T follicular helper cell (primary cell): ENCODE measurements around the gene ZBTB42.

ENCODE experiments used
- DNase-seq: peaks from one replicate; pipeline ENCODE4 v3.0.0-alpha.2; 2020; ENCODE audit warnings: low read depth

The ZBTB42 gene

GRCh38 chr14:104782808-104783139 lies 18.1 kb upstream of the ZBTB42 start:
- no peak for DNase-seq

GRCh38 chr14:104783484-104784217 lies 17.2 kb upstream of the ZBTB42 start:
- no peak for DNase-seq

- DNase-seq = no peak
Measured at GRCh38 chr14:104784218-104784568, 16.7 kb upstream of the ZBTB42 start.

DNA sequence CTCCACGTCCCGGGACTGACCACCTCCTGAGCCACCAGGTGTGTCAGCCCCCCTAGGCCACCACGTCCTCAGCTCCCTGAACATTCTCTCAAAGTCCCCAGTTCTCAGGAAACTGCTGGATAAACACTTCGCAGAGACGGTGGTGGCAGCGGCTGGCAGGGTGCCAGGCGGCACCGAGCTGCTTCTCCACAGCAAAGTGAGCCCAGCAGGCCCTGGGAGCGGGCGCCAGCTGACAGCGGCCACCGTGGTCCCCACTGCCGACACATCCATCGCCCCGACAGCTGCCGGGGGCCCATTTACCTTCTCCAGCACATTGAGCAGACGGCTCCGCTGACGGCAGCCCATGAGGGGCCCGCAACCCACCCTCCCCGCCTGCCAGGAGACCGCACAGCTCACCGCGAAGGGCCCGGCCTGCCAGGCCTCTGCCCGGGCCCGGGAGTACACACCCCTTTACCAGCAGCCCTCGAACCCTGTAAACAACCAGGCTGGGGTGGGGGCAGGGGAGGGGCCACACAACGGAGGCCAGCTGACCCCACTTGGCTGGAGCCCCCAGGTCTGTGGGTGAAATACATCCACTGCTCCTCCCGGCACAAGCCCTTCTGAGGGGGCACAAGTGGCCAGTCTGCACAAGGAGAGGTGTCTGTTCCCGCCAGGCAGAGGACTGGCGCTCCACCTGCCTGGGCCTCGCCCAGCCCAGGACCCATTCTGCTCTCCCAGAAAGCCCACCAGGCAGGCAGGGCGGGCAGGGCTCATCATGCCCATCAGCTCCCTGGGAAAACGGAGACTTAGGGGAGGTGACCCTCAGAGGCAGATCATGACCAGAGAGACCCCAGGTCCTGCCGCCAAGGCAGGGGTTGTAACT lies 15.8 kb upstream of the ZBTB42 start:
- no peak for DNase-seq

DNA sequence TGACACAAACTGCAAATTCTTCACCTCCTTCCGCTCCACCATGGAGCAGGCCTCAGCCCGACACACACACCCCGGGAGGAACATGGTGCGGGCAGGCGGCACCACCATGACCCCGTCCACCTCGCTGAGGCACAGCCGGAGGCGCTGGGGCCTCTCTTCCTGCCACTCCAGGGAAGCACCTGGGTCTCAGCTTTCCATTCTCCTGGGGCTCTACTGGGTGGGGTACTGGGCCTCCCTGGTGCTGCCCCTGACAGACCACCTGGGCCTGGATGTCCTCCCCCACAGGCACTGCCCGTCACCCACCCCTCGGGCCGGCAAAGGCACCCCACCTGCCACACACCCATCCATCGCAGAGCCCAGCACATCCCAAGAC lies 15.2 kb upstream of the ZBTB42 start:
- DNase-seq = no peak

DNA sequence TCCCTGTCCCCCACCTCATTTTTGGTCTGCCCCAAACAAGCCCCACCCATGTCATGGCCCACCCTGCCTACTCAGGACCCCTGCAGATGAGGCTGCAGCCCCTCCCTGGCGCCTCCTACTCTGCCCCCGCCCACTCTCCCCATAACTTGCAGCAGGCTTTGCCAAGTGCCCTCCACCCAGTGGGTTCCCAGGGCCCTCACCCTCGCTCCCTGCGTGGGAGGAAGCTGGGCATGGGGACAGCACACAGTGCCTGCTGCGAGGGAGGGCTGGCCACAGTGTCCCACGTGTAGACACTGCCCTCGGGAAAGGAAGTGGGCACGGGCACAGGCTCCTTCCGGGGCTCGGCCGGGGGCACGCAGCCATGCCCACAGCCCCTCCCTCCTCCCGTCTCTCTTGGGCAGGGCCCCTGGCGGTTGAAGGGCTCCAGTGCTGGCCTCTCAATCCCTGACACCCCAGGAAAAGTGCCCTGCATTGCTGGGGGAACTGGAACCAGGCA lies 14.8 kb upstream of the ZBTB42 start:
- DNase-seq = no peak

DNA sequence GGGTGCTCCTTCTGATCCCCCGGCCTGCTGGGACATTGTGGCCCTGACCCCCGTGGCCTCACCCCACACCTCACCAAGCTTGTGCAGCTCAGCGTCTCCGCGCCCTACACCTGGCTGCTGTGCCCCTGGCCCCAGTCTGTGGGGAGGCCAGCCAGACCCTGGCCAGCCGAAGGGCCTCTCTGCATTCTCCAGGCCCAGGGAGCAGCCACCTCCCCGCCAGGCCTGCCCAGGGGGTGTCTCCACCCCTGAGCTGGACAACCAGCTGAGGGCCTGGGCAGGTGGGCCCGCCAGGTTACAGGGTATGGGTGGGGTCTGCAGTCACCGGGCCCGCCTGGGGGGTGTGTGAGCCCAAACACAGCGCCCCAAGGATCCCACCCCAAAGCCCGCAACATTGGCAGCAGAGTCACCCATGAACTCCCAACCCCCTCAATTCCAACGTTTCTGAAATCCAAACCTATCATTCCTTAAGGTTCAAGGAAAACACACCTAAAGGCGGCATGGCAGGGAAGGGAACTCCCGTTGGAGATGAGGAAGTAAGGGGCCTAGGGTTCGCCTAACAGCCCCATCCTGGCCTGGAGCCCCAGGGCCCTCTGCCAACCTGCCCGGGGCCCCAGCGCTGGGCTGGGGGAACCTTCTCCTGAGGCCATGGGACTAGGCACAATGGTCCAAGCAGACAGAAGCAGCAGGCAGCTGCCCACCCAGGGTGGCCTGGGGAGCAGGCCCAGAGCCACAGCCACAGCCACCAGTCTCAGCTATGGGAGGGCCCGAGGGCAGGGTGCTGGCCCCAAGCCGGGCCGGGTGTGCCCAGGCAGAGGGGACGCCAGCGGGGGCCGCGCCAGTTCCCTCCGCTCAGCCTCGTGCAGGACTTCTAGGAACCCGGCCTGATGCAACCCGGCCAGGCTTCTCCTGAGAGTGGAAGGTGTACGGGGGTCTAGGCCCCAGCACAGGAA lies 13.9 kb upstream of the ZBTB42 start:
- DNase-seq = no peak

- no peak for DNase-seq
Measured at GRCh38 chr14:104787736-104788135, 13.2 kb upstream of the ZBTB42 start.

GRCh38 chr14:104788161-104788818 lies 12.6 kb upstream of the ZBTB42 start:
- DNase-seq = no peak

DNA sequence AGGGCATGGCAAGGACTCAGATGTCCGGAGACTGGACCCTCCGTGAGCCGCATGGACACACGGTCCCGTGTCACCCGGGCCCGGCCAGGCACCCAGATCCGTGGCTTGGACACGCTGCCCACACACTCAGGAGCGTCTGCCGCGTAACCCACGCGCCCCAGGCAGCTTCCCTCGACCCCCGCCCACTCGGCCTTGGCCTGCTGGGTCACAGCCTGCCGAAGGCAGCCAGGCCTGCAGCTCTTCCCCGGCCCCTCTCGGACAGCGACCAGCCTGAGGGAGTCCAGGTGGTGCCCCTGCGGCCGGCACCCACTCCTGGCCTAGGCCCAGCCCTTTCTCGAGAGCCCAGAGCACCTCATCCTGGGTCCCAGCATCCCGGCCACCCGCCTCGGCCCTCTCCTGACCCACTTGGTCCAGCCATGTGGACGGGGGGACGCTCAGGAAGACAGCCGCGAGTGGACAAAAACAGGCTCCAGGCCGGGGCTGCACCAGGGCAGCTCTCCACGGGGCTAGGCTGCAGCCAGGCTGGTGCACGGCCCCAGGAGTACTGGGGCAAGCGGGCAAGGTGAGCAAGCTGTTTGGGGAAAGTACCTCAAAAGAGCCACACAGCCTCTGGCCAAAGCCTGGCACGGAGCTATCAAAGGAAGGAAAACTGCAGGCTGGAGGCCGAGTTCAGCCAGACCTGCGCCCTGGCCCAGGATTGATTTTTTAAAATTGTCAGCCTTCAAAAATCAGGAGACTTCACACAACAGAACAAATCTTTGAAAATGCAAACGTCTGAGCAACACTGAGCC lies 11.8 kb upstream of the ZBTB42 start:
- DNase-seq = no peak

DNA sequence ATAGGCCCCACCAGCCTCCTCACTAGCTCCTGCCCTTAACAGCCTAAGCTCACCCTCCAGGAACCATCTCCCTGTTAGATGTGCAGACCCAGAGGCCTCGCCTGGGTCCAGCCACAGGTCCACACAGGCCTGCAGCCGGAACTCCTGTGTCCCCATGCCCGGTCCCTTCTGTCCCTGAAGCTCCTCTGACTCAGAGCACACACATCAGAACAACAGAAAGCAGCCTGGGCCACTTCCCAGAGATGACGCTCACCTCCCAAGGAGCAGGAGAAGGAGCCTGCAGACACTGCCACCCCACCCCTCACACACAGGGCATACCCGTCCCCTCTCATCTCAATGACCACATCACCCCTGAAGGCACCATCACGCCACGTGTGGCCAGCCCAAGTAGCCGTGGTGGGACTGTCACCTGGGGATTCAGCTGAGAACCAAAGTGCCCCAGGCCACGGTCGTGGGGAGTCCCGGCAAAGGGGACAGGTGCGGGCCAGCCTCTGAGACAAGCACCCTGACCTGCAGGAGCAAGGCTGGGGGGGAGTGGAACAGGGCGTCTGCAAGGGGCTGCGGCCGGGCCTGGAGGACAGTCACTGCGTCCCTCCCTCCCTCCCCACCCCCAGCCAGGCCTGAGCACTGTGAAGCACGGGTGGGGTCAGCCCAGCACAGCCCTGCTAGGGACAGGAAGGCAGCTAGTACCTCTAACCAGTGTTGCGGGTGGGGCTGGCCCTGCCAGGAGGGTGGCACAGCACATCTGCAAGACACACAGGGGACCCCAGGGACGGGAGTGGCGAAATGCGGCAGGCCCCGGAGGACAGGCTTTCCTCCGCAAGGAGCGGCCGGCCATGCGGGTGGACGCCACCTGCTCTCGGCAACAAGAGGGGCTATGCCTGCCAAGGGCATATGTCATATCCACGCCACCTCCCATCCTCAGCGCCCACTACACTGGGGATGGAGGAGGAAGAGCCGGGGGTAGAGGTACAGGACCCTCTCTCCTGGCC lies 10.9 kb upstream of the ZBTB42 start:
- no peak for DNase-seq

DNA sequence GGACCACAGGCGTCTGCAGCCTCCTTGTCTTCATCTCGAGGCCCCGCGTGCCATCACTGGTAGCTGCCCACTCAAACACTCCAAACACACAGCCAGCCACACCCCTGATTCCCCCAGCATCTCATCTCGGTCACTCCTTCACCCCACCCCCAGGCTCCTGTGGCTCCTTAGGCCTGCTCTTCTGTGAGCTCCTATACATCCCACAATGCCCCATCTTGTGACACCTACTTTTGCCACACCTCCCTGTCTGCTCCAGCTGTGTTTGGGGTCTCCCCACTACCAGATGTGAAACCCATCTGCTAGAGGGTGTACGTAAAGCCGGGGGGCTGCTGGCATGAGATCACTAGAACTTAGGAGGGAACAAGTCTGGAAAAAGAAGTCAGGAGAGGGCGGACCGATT lies 9.5 kb upstream of the ZBTB42 start:
- no peak for DNase-seq

DNA sequence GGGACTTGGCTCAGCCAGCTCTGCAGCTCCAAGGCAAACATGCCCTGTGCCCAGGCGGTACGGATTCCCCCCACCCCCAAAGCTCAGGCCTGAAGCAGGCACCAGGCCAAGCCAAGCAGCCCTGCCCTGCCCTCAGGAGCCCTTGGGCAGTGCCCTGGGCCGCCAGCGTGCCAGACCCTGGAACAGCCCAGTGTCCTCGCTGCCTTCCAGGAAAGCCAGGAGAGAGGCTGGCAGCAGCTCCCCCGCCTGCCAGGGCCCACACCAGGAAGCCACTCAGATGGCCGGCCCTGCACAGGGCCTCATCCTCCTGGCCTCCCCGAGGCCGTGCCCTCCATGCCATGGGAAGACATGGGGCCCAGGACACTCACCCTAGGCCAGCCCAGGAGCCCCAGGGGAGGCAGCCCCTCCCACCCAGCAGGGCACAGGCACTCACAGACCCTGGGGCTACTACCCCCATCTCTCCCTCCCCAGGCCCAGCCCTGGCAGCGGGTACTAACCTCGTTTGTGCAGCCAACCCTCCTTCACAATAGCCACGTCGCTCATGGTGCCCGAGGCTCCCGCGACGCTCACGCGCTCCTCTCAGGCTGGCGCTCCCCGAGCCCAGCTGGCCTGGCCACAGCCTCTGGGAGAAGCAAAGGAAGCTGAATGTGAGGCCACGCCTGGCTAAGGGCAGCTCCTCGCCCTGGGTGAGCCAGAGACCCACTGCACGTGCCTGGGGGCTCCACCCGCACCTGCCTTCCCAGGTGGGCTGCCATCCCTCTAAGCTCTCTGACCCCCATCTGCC lies 8.6 kb upstream of the ZBTB42 start:
- DNase-seq = no peak

GRCh38 chr14:104792945-104793702 lies 7.8 kb upstream of the ZBTB42 start:
- no peak for DNase-seq

- no peak for DNase-seq
Measured at GRCh38 chr14:104793703-104793959, 7.3 kb upstream of the ZBTB42 start.

DNA sequence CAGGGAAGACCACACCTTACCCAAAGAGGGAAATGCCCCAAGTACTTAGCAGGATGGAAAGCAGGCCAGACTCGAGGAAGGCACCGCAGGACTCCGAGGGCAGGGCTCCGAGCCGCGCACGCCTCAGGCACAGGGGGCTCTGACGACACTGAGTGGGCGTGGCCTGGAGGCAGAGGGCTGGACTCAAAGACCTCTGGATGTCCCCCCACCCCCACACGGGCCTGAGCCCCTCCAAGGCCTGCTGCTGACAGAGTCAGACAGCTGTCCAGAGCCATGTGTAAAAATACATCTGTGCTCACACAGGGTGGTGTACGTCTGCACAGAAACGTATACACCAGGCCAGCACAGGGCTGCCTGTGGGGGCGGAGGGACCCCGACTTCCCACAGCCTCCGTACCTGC lies 6.8 kb upstream of the ZBTB42 start:
- no peak for DNase-seq

DNA sequence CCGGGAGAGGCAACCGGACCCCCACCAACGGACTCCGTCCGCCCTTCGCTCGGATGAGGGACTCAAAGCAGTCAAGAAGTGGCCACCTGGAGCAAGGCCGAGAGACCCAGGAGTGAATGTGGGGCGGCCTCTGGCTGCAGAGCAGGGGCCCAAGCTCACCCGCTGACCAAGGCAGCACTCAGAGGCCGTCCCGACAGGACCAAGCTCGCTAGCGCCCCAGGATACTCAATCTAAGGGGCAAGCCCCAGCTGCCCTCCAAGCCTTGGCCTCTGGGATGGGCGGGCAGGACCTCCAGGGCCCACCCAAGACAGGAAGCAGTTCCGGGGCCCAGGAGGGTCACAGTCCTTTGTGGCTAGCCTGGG lies 6.3 kb upstream of the ZBTB42 start:
- no peak for DNase-seq

DNA sequence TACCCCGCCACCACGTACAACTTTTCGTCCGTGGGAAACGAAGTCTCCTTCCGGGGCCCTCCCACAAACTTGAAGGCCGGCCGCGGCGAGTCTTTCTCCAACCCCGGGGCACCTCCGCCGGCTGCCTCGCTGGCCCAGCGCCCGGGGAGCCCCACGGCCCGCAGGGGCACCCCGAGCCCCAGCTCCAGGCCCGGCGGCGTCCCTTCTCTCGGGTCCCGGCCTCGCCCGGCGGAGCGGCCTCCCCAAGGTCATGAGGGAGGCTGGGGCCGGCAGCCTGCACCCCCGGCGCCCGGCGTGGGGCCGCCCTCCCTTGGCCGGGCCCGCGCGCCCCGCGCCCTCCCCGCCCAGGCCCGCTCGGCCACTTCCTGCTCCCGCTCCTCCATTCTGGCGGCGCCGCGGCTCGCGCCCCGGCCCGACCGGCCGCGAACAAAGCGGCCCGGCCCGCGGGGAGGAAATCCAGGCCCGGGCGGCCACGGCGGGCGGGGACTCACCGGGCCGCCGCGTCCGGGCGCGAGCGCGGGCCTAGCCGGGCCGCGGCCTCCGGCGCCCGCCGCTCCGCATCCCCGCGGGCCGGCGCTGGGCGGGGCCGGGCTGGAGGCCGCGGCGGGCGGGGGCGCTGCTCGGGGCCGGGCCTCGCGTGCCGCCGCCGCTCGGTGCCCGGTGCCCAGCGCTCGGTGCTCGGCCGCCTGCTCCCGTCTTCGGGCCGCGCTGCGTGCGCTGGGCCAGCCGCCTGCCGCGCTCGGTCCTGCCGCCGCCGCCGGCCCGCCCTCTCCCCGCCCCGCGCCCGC lies 5.7 kb upstream of the ZBTB42 start, which contains the start of gene AKT1:
Gene AKT1 (minus strand): TSS at position 756 of the 788 bp plus-strand sequence. CDS start 3,105 bp downstream, outside the sequence.
- DNase-seq = no peak
